Measurements from ENCODE around the gene GRIK1.

The GRIK1 gene

DNA sequence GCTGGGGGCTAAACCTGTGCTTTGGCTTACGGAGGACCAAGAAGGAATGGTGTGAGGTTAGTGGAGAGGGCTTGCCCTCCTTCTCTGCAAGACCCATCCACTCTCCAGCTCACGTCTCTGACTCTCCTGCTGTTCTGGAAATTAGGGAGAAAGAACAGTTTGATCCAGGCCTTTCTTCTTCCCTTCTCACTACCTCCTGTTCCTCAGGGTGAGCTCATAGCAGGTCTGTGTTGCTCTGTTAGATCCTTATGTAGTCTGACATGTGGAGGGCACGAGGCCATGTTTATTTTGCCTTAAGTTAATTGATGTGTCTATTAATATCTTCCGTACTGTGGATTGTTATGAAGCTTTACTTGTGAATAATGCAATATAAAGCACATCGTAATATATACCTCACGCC is 315.0 kb downstream of the GRIK1 start:
- Histone ChIP-seq H3K36me3 (ENCODE audit: control insufficient read depth in 2 of 2, insufficient read depth in 1 of 2, low read length in 2 of 2) (no peaks in the 10 kb centered on the region), H3K27ac (ENCODE audit: extremely low read depth, low read depth, low read length) (no peak overlapping the region), H3K4me3 (ENCODE audit: low read depth, low read length) (no peak overlapping the region), H3K4me1 (ENCODE audit: control insufficient read depth, insufficient read depth, low read length) (no peaks in the 10 kb centered on the region), H3K9me3 (ENCODE audit: control insufficient read depth, insufficient read depth, low read depth, low read length) (no peaks in the 10 kb centered on the region)
- POLR2A ChIA-PET = no interaction called here
- TF ChIP-seq, protein P1, sequence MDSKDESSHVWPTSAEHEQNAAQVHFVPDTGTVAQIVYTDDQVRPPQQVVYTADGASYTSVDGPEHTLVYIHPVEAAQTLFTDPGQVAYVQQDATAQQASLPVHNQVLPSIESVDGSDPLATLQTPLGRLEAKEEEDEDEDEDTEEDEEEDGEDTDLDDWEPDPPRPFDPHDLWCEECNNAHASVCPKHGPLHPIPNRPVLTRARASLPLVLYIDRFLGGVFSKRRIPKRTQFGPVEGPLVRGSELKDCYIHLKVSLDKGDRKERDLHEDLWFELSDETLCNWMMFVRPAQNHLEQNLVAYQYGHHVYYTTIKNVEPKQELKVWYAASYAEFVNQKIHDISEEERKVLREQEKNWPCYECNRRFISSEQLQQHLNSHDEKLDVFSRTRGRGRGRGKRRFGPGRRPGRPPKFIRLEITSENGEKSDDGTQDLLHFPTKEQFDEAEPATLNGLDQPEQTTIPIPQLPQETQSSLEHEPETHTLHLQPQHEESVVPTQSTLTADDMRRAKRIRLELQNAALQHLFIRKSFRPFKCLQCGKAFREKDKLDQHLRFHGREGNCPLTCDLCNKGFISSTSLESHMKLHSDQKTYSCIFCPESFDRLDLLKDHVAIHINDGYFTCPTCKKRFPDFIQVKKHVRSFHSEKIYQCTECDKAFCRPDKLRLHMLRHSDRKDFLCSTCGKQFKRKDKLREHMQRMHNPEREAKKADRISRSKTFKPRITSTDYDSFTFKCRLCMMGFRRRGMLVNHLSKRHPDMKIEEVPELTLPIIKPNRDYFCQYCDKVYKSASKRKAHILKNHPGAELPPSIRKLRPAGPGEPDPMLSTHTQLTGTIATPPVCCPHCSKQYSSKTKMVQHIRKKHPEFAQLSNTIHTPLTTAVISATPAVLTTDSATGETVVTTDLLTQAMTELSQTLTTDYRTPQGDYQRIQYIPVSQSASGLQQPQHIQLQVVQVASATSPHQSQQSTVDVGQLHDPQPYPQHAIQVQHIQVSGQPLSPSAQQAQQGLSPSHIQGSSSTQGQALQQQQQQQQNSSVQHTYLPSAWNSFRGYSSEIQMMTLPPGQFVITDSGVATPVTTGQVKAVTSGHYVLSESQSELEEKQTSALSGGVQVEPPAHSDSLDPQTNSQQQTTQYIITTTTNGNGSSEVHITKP (tag by site-specific recombination; IDR thresholded peaks at IDR 0.05) = no peak
- TF ChIP-seq ZNF404 (tag by site-specific recombination; IDR thresholded peaks at IDR 0.05) (no peak), HOXD13 (CRISPR knock-in tag; IDR thresholded peaks at IDR 0.05; ENCODE audit: borderline replicate concordance) (no peak), ZBTB1 (tag by site-specific recombination; IDR thresholded peaks at IDR 0.05) (no peak), ZBTB7A (tag by site-specific recombination; IDR thresholded peaks at IDR 0.05; ENCODE audit: low read depth) (no peak), GLI2 (tag by site-specific recombination; IDR thresholded peaks at IDR 0.05; ENCODE audit: borderline replicate concordance, low read depth) (no peak), ZNF830 (tag by site-specific recombination; IDR thresholded peaks at IDR 0.05; ENCODE audit: low read depth) (no peak), ZNF311 (tag by site-specific recombination; IDR thresholded peaks at IDR 0.05; ENCODE audit: borderline replicate concordance) (no peak), SETDB1 (IDR thresholded peaks at IDR 0.05; ENCODE audit: insufficient read length, low read length) (no peak), GLIS1 (tag by site-specific recombination; IDR thresholded peaks at IDR 0.05) (no peak), ZNF114 (tag by site-specific recombination; IDR thresholded peaks at IDR 0.05) (no peak), ZNF654 (tag by site-specific recombination; IDR thresholded peaks at IDR 0.05; ENCODE audit: low read depth) (no peak), SCRT1 (tag by site-specific recombination; IDR thresholded peaks at IDR 0.05; ENCODE audit: borderline replicate concordance) (no peak)
- TF ChIP-seq, protein P2, sequence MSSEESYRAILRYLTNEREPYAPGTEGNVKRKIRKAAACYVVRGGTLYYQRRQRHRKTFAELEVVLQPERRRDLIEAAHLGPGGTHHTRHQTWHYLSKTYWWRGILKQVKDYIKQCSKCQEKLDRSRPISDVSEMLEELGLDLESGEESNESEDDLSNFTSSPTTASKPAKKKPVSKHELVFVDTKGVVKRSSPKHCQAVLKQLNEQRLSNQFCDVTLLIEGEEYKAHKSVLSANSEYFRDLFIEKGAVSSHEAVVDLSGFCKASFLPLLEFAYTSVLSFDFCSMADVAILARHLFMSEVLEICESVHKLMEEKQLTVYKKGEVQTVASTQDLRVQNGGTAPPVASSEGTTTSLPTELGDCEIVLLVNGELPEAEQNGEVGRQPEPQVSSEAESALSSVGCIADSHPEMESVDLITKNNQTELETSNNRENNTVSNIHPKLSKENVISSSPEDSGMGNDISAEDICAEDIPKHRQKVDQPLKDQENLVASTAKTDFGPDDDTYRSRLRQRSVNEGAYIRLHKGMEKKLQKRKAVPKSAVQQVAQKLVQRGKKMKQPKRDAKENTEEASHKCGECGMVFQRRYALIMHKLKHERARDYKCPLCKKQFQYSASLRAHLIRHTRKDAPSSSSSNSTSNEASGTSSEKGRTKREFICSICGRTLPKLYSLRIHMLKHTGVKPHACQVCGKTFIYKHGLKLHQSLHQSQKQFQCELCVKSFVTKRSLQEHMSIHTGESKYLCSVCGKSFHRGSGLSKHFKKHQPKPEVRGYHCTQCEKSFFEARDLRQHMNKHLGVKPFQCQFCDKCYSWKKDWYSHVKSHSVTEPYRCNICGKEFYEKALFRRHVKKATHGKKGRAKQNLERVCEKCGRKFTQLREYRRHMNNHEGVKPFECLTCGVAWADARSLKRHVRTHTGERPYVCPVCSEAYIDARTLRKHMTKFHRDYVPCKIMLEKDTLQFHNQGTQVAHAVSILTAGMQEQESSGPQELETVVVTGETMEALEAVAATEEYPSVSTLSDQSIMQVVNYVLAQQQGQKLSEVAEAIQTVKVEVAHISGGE (tag by site-specific recombination; conservative IDR thresholded peaks at IDR 0.05; ENCODE audit: low read depth) = no peak
- TF ChIP-seq, protein P3, sequence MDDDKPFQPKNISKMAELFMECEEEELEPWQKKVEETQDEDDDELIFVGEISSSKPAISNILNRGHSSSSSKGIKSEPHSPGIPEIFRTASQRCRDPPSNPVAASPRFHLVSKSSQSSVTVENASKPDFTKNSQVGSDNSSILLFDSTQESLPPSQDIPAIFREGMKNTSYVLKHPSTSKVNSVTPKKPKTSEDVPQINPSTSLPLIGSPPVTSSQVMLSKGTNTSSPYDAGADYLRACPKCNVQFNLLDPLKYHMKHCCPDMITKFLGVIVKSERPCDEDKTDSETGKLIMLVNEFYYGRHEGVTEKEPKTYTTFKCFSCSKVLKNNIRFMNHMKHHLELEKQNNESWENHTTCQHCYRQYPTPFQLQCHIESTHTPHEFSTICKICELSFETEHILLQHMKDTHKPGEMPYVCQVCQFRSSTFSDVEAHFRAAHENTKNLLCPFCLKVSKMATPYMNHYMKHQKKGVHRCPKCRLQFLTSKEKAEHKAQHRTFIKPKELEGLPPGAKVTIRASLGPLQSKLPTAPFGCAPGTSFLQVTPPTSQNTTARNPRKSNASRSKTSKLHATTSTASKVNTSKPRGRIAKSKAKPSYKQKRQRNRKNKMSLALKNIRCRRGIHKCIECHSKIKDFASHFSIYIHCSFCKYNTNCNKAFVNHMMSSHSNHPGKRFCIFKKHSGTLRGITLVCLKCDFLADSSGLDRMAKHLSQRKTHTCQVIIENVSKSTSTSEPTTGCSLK (tag by site-specific recombination; IDR thresholded peaks at IDR 0.05) = no peak
- CTCF ChIA-PET = interaction anchor here (0.5 to 1.1 kb wide), 2 partner anchors 9 to 14 kb away, joined by 3 to 4 read pairs; no protein-coding TSS in a partner anchor

DNA sequence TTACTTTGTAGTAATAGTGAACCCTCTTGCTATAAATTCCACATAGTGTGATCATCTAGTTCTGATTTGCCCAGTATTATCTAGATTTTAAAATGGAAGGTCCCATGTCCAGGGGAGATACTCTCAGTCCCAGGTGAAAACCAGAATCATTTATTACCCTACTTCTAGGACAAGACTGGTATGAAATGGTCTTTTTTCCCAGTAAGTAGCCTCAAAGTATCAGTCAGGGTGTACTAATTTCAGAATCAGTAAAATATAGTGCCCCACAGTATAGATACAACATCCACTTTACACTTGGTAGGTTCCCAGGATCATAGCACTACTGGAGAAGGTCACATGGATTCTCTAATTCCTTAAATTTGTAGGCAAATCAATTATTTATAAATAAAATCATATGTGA is 318.3 kb downstream of the GRIK1 start:
- TF ChIP-seq ZXDB (tag by site-specific recombination; IDR thresholded peaks at IDR 0.05) (no peak), ZNF266 (tag by site-specific recombination; IDR thresholded peaks at IDR 0.05; ENCODE audit: low read depth) (no peak), BCL11A (tag by site-specific recombination; IDR thresholded peaks at IDR 0.05; ENCODE audit: low read depth) (no peak), IKZF3 (tag by site-specific recombination; IDR thresholded peaks at IDR 0.05) (no peak), ZNF133 (tag by site-specific recombination; IDR thresholded peaks at IDR 0.05) (no peak), ZNF175 (tag by site-specific recombination; IDR thresholded peaks at IDR 0.05) (no peak)
- TF ChIP-seq, protein P4, sequence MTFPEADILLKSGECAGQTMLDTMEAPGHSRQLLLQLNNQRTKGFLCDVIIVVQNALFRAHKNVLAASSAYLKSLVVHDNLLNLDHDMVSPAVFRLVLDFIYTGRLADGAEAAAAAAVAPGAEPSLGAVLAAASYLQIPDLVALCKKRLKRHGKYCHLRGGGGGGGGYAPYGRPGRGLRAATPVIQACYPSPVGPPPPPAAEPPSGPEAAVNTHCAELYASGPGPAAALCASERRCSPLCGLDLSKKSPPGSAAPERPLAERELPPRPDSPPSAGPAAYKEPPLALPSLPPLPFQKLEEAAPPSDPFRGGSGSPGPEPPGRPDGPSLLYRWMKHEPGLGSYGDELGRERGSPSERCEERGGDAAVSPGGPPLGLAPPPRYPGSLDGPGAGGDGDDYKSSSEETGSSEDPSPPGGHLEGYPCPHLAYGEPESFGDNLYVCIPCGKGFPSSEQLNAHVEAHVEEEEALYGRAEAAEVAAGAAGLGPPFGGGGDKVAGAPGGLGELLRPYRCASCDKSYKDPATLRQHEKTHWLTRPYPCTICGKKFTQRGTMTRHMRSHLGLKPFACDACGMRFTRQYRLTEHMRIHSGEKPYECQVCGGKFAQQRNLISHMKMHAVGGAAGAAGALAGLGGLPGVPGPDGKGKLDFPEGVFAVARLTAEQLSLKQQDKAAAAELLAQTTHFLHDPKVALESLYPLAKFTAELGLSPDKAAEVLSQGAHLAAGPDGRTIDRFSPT (tag by site-specific recombination; IDR thresholded peaks at IDR 0.05) = no peak
- ChIA-PET POLR2A (no interaction called here), CTCF (no interaction called here)
- Histone ChIP-seq H3K4me1 (ENCODE audit: control insufficient read depth, insufficient read depth, low read length) (no peaks in the 10 kb centered on the region), H3K9me3 (ENCODE audit: control insufficient read depth, insufficient read depth, low read depth, low read length) (no peaks in the 10 kb centered on the region), H3K4me3 (ENCODE audit: low read depth, low read length) (no peak overlapping the region), H3K36me3 (ENCODE audit: control insufficient read depth in 2 of 2, insufficient read depth in 1 of 2, low read length in 2 of 2) (no peaks in the 10 kb centered on the region), H3K27ac (ENCODE audit: extremely low read depth, low read depth, low read length) (no peak overlapping the region)
